Measurements from ENCODE around the gene C6. TPM values are rescaled to one million over a fixed set of nuclear protein-coding genes. Genes with fewer than 3 reads are reported as not detected.
"Not testable (repeated sequence)": the region's sequence is repeated elsewhere in the genome, so short reads cannot be mapped to it uniquely, and the experiment has no call there.

Gene C6
- total RNA-seq, 1 experiment from 2014 or later: not detected

GRCh38 chr5:41186143-41186542 is 27.2 kb downstream of the C6 start:
- no peak for TF ChIP-seq CTCF (conservative IDR thresholded peaks at IDR 0.05)
- no peaks in the 10 kb centered on the region for H3K4me1 ChIP-seq (ENCODE audit: insufficient read depth, low read length)
- Mint-ChIP-seq H3K4me3 (no peak overlapping the region), H3K36me3 (ENCODE audit: insufficient read depth in 1 of 3, low read depth in 3 of 3) (no peaks in the 10 kb centered on the region), H3K4me1 (peaks cover 3 to 8% of the 10 kb centered on the region in 2 experiments; a peak in 2 of 4 replicates), H3K9me3 (no peaks in the 10 kb centered on the region), H3K27me3 (ENCODE audit: low read depth) (no peaks in the 10 kb centered on the region), H3K27ac (no peak overlapping the region)
- no peak overlapping the region for H3K4ac ChIP-seq (ENCODE audit: low read depth, low read length)
- no peak overlapping the region for H3K4me2 ChIP-seq (ENCODE audit: insufficient read depth, insufficient read length, low read length)
- H3K27ac ChIP-seq (ENCODE audit: insufficient read length, low read depth, low read length): no peak overlapping the region
- H2BK12ac ChIP-seq (ENCODE audit: insufficient read length, low read depth, low read length): no peak overlapping the region
- H3T11ph ChIP-seq (ENCODE audit: low read length): no peak overlapping the region
- H4K20me1 ChIP-seq (ENCODE audit: control insufficient read depth, insufficient read depth, insufficient read length): no peaks in the 10 kb centered on the region
- no peak overlapping the region for H3K56ac ChIP-seq (ENCODE audit: insufficient read length, low read depth, low read length)
- no peak overlapping the region for H4K8ac ChIP-seq (replicated peaks; ENCODE audit: insufficient read length, low read depth, low read length)
- H4K91ac ChIP-seq (ENCODE audit: insufficient read length, low read depth, low read length): no peak overlapping the region
- no CpG with 5 or more reads among the region's 1 CpG for WGBS (ENCODE audit: extremely low coverage, insufficient read length, low lambda C conversion rate)
- no peak for DNase-seq
- no peak overlapping the region for H2BK5ac ChIP-seq (ENCODE audit: insufficient read length, low read length)
- no peaks in the 10 kb centered on the region for H3K27me3 ChIP-seq (ENCODE audit: insufficient read depth, low read length)
- no peaks in the 10 kb centered on the region for H3K9me3 ChIP-seq (ENCODE audit: control insufficient read depth, low read depth, low read length)
- H3K18ac ChIP-seq (ENCODE audit: insufficient read length, low read depth, low read length): no peak overlapping the region
- H2AFZ ChIP-seq (ENCODE audit: low read length): no peak overlapping the region
- no peak overlapping the region for H2BK15ac ChIP-seq (ENCODE audit: low read depth, low read length)
- H3K79me2 ChIP-seq (ENCODE audit: insufficient read depth, low read length): no peaks in the 10 kb centered on the region
- no peak overlapping the region for H2AK5ac ChIP-seq (ENCODE audit: insufficient read length, low read length)
- no peak overlapping the region for H2BK120ac ChIP-seq (ENCODE audit: low read depth, low read length, poor library complexity, severe bottlenecking)
- no peak overlapping the region for H3K23ac ChIP-seq (ENCODE audit: insufficient read length, low read depth, low read length)
- H3K23me2 ChIP-seq (ENCODE audit: insufficient read length, low read depth, low read length, poor library complexity, severe bottlenecking): no peaks in the 10 kb centered on the region
- no peaks in the 10 kb centered on the region for H3K79me1 ChIP-seq (ENCODE audit: insufficient read depth, low read depth, low read length, poor library complexity, severe bottlenecking)
- no peak overlapping the region for H2BK20ac ChIP-seq (ENCODE audit: low read depth, low read length, poor library complexity, severe bottlenecking)
- H3K14ac ChIP-seq (ENCODE audit: insufficient read depth, low read length): no peak overlapping the region
- H3K9ac ChIP-seq (ENCODE audit: extremely low read depth, insufficient read length, low read length): no peak overlapping the region
- H4K5ac ChIP-seq (ENCODE audit: insufficient read length, low read depth, low read length): no peak overlapping the region

- H3K9me3 ChIP-seq (ENCODE audit: control insufficient read depth, low read depth, low read length); H3K23me2 ChIP-seq (ENCODE audit: insufficient read length, low read depth, low read length, poor library complexity, severe bottlenecking); H3K27ac Mint-ChIP-seq; H3K56ac ChIP-seq (ENCODE audit: insufficient read length, low read depth, low read length); H2BK12ac ChIP-seq (ENCODE audit: insufficient read length, low read depth, low read length); H2AFZ ChIP-seq (ENCODE audit: low read length); H3K18ac ChIP-seq (ENCODE audit: insufficient read length, low read depth, low read length); H2AK5ac ChIP-seq (ENCODE audit: insufficient read length, low read length); H4K8ac ChIP-seq (replicated peaks; ENCODE audit: insufficient read length, low read depth, low read length); H3K9me3 Mint-ChIP-seq; H4K91ac ChIP-seq (ENCODE audit: insufficient read length, low read depth, low read length); H3K23ac ChIP-seq (ENCODE audit: insufficient read length, low read depth, low read length); H3K4me1 ChIP-seq (ENCODE audit: insufficient read depth, low read length); H3K14ac ChIP-seq (ENCODE audit: insufficient read depth, low read length); H3K4me2 ChIP-seq (ENCODE audit: insufficient read depth, insufficient read length, low read length); H3K79me2 ChIP-seq (ENCODE audit: insufficient read depth, low read length); H3K36me3 Mint-ChIP-seq (ENCODE audit: insufficient read depth in 1 of 3, low read depth in 3 of 3); H4K5ac ChIP-seq (ENCODE audit: insufficient read length, low read depth, low read length); H2BK15ac ChIP-seq (ENCODE audit: low read depth, low read length); H2BK5ac ChIP-seq (ENCODE audit: insufficient read length, low read length); H3K27me3 ChIP-seq (ENCODE audit: insufficient read depth, low read length); H3K79me1 ChIP-seq (ENCODE audit: insufficient read depth, low read depth, low read length, poor library complexity, severe bottlenecking); H3K4me1 Mint-ChIP-seq; H3K4ac ChIP-seq (ENCODE audit: low read depth, low read length); DNase-seq; H2BK20ac ChIP-seq (ENCODE audit: low read depth, low read length, poor library complexity, severe bottlenecking); H3K4me3 Mint-ChIP-seq; H3K9ac ChIP-seq (ENCODE audit: extremely low read depth, insufficient read length, low read length); H3K27ac ChIP-seq (ENCODE audit: insufficient read length, low read depth, low read length); H3K27me3 Mint-ChIP-seq (ENCODE audit: low read depth); H4K20me1 ChIP-seq (ENCODE audit: control insufficient read depth, insufficient read depth, insufficient read length); H2BK120ac ChIP-seq (ENCODE audit: low read depth, low read length, poor library complexity, severe bottlenecking); H3T11ph ChIP-seq (ENCODE audit: low read length): not testable (repeated sequence)
- WGBS (ENCODE audit: extremely low coverage, insufficient read length, low lambda C conversion rate): no CpG with 5 or more reads among the region's 1 CpG
These were observed 30.0 kb downstream of the C6 start for GRCh38 chr5:41183331-41183730.
